Glutamatergic neuron (in vitro differentiated cells): ENCODE data around the gene FRMD4B. TPM values are rescaled to one million over a fixed set of nuclear protein-coding genes. Genes with fewer than 3 reads are reported as not detected.

Source experiments
- DNase-seq: peaks from one replicate; pipeline ENCODE4 v3.0.0; 2022
- H3K27ac Mint-ChIP-seq: one replicate; pipeline ENCODE4 v1.8.0; 2020; ENCODE audit warnings: mild to moderate bottlenecking, mixed read lengths, inconsistent platforms; ENCODE audit not compliant: unreplicated experiment
- H3K27me3 Mint-ChIP-seq: one replicate; pipeline ENCODE4 v1.8.0; 2020; ENCODE audit warnings: mild to moderate bottlenecking, moderate library complexity, mixed read lengths, inconsistent platforms; ENCODE audit not compliant: unreplicated experiment
- H3K36me3 Mint-ChIP-seq: one replicate; pipeline ENCODE4 v1.8.0; 2020; ENCODE audit warnings: mild to moderate bottlenecking, mixed read lengths, inconsistent platforms; ENCODE audit not compliant: unreplicated experiment
- H3K4me1 Mint-ChIP-seq: one replicate; pipeline ENCODE4 v1.8.0; 2020; ENCODE audit warnings: mild to moderate bottlenecking, low read depth, mixed read lengths, inconsistent platforms; ENCODE audit not compliant: unreplicated experiment
- H3K4me3 Mint-ChIP-seq: one replicate; pipeline ENCODE4 v1.8.0; 2020; ENCODE audit warnings: mild to moderate bottlenecking, mixed read lengths, inconsistent platforms; ENCODE audit not compliant: unreplicated experiment
- H3K9me3 Mint-ChIP-seq: one replicate; pipeline ENCODE4 v1.8.0; 2020; ENCODE audit warnings: mild to moderate bottlenecking, moderate library complexity, mixed read lengths, inconsistent platforms; ENCODE audit not compliant: unreplicated experiment
- CTCF ChIP-seq: fragments of 200-600 bp; sonication (generic); IDR thresholded peaks from one replicate; pipeline ENCODE4 v1.5.0; 2021; ENCODE audit not compliant: partially characterized antibody, unreplicated experiment
- total RNA-seq: library from RNA; stranded (reverse); fragmentation: NEBNext Ultra II Directional; extraction: Animal tissue kit (Norgen Biotek cat#: 25700); gene quantifications from one replicate; pipeline ENCODE4 v1.2.1, GENCODE V29; 2021; ENCODE audit not compliant: unreplicated experiment

The FRMD4B gene
- total RNA-seq, 1 donor from 2014 or later: 3.9 TPM

GRCh38 chr3:69319652-69320051 lies 66.2 kb downstream of the FRMD4B start:
- peaks cover 4% of the 10 kb centered on the region for H3K4me1 Mint-ChIP-seq
- DNase-seq: no peak
- H3K9me3 Mint-ChIP-seq: peaks cover 2% of the 10 kb centered on the region
- no peak overlapping the region for H3K27ac Mint-ChIP-seq
- no peak overlapping the region for H3K4me3 Mint-ChIP-seq
- H3K36me3 Mint-ChIP-seq: no peaks in the 10 kb centered on the region
- TF ChIP-seq CTCF: no peak
- H3K27me3 Mint-ChIP-seq: no peaks in the 10 kb centered on the region

GRCh38 chr3:69318410-69318809 lies 67.5 kb downstream of the FRMD4B start:
- no peak overlapping the region for H3K27ac Mint-ChIP-seq
- no peak for DNase-seq
- TF ChIP-seq CTCF: no peak
- peaks cover 2% of the 10 kb centered on the region for H3K9me3 Mint-ChIP-seq
- peaks cover 4% of the 10 kb centered on the region for H3K4me1 Mint-ChIP-seq
- no peaks in the 10 kb centered on the region for H3K27me3 Mint-ChIP-seq
- no peaks in the 10 kb centered on the region for H3K36me3 Mint-ChIP-seq
- no peak overlapping the region for H3K4me3 Mint-ChIP-seq

DNA sequence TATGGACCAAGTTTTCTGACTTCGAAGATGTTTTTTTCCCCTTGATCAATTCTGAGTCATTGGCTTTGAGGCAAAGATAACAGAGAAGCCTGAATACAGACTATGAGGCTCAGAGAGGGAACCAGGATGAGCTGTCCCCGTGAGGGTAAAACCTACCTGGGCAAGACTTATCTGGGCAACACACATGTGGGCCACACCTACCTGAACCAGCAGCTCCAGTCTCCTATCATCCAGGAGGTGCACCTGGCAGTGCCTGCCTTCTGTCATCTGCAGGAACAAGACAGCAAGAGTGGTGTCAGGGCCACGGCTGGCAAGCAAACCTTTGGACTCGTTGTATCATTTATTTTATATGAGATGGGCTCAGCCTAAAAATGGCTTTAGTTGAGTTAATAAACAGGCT lies 72.6 kb downstream of the FRMD4B start:
- H3K36me3 Mint-ChIP-seq: no peaks in the 10 kb centered on the region
- TF ChIP-seq CTCF: no peak
- H3K27me3 Mint-ChIP-seq: peaks cover 2% of the 10 kb centered on the region
- H3K27ac Mint-ChIP-seq: no peak overlapping the region
- no peaks in the 10 kb centered on the region for H3K4me1 Mint-ChIP-seq
- peaks cover 2% of the 10 kb centered on the region for H3K9me3 Mint-ChIP-seq
- no peak overlapping the region for H3K4me3 Mint-ChIP-seq
- no peak for DNase-seq

DNA sequence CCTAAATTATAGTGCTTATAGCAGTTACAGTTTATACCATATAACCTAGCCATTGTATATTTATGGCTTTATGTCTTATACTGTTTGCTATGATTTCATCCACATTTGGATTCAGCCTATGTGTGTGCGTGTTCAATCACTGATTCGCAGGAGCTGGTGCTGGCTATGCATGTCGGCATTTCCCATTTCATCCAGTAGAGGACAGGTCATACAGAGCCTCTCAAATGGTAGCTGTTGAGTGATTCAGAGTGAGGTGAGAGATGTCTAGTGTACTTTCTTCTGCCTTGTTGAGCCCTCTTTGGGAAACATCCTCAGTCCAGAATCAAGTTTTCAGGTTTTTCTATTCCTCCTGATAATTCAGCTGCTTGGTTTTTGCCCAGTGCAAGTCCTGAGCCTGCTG lies 76.1 kb downstream of the FRMD4B start:
- no peak for TF ChIP-seq CTCF
- H3K36me3 Mint-ChIP-seq: no peaks in the 10 kb centered on the region
- no peak overlapping the region for H3K4me3 Mint-ChIP-seq
- no peaks in the 10 kb centered on the region for H3K4me1 Mint-ChIP-seq
- peaks cover 2% of the 10 kb centered on the region for H3K9me3 Mint-ChIP-seq
- H3K27ac Mint-ChIP-seq: no peak overlapping the region
- H3K27me3 Mint-ChIP-seq: peaks cover 2% of the 10 kb centered on the region
- DNase-seq: no peak

GRCh38 chr3:69306239-69307185 lies 79.4 kb downstream of the FRMD4B start:
- H3K27me3 Mint-ChIP-seq: no peaks in the 10 kb centered on the region
- DNase-seq: peak; percentile 59
- no peak overlapping the region for H3K4me3 Mint-ChIP-seq
- peak; percentile 85 for TF ChIP-seq CTCF
- no peak overlapping the region for H3K27ac Mint-ChIP-seq
- H3K36me3 Mint-ChIP-seq: no peaks in the 10 kb centered on the region
- H3K4me1 Mint-ChIP-seq: no peaks in the 10 kb centered on the region
- H3K9me3 Mint-ChIP-seq: no peaks in the 10 kb centered on the region
